ENCODE results near the gene CACNA1G. TPM values are rescaled to one million over a fixed set of nuclear protein-coding genes. Genes with fewer than 3 reads are reported as not detected.

The CACNA1G gene
- polyA plus RNA-seq, 1 donor, result 7.9 TPM

GRCh38 chr17:50631908-50632571 lies 71.5 kb downstream of the CACNA1G start:
- no peak for DNase-seq

- no peak for DNase-seq
Observed at GRCh38 chr17:50632637-50633036, 72.1 kb downstream of the CACNA1G start.

GRCh38 chr17:50633683-50634082 lies 73.2 kb downstream of the CACNA1G start:
- DNase-seq, result no peak

- DNase-seq, result no peak
Observed at GRCh38 chr17:50634224-50634914, 73.9 kb downstream of the CACNA1G start, which contains the start of gene ABCC3. Gene ABCC3 (plus strand): TSS chr17:50634881. CDS start chr17:50634937, 56 bp downstream.

- DNase-seq, result no peak
Observed at GRCh38 chr17:50634915-50635731, 74.6 kb downstream of the CACNA1G start.

- no peak for DNase-seq
Observed at GRCh38 chr17:50635732-50635981, 75.1 kb downstream of the CACNA1G start.

GRCh38 chr17:50635982-50636803 lies 75.7 kb downstream of the CACNA1G start:
- no peak for DNase-seq

GRCh38 chr17:50636804-50637195 lies 76.3 kb downstream of the CACNA1G start:
- no peak for DNase-seq

- DNase-seq, result no peak
Observed at GRCh38 chr17:50637829-50638605, 77.5 kb downstream of the CACNA1G start.

GRCh38 chr17:50638606-50638965 lies 78.1 kb downstream of the CACNA1G start:
- no peak for DNase-seq

GRCh38 chr17:50638966-50639713 lies 78.6 kb downstream of the CACNA1G start:
- peak; percentile 52 for DNase-seq

- no peak for DNase-seq
Observed at GRCh38 chr17:50640686-50641351, 80.3 kb downstream of the CACNA1G start.

- no peak for DNase-seq
Observed at GRCh38 chr17:50641357-50641756, 80.8 kb downstream of the CACNA1G start.

GRCh38 chr17:50642071-50642721 lies 81.7 kb downstream of the CACNA1G start:
- no peak for DNase-seq

GRCh38 chr17:50642722-50643656 lies 82.5 kb downstream of the CACNA1G start:
- DNase-seq, result no peak

- no peak for DNase-seq
Observed at GRCh38 chr17:50645748-50646682, 85.5 kb downstream of the CACNA1G start.

- DNase-seq, result no peak
Observed at GRCh38 chr17:50647187-50647586, 86.7 kb downstream of the CACNA1G start.

Data from left kidney (tissue), 2 donors.